ENCODE measurements around the gene PLCD4. TPM values are rescaled to one million over a fixed set of nuclear protein-coding genes. Genes with fewer than 3 reads are reported as not detected.

PLCD4 gene
- total and polyA plus RNA-seq, 9 donors, result 0.21 to 1.5 (median 0.88) TPM

- no peak for DNase-seq
- no peak for TF ChIP-seq POLR2A (IDR thresholded peaks at IDR 0.05)
- H3K27me3 ChIP-seq, result no peaks in the 10 kb centered on the region
- H3K4me3 ChIP-seq, result no peak overlapping the region
- H3K4me1 ChIP-seq (ENCODE audit: insufficient read depth), result no peaks in the 10 kb centered on the region
- H3K9me3 ChIP-seq, result no peaks in the 10 kb centered on the region
- H3K36me3 ChIP-seq, result no peaks in the 10 kb centered on the region
- intact Hi-C loops (cut with DNase I), result no loop called here
- no peak overlapping the region for H3K27ac ChIP-seq
- WGBS, 3 donors, result 78 to 87% (median 83%) methylated on average over 15 to 17 of the region's 17 CpGs
Measured at GRCh38 chr2:218642786-218643185, 35.1 kb downstream of the PLCD4 start.

DNA sequence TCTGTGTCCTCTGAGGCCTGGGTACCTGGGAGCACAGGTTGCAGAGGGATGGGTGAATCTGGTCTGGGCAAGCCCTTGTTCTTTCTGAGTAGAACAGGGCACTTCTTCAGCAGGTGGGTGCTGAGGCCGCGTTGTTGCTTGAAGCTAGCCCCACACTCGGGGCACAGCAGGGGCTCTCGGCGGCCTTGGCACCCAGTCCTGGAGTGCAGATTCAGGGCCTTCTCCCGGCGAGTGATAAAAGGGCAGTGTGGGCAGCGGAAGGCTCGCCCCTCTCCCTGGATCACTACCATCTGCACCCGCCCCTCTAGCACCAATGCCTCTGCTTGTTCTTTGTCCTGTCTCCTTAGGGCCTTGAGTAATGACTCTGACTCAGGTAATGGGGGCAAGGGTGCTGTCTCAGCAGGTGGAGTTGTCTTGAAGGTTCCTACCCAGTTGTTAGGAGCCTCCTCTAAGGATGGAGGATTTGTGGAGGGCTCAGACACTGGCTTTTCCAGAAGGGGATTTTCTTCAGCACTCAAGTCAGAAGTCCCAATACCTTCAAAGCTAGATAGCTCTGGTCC lies 36.1 kb downstream of the PLCD4 start:
- no peak overlapping the region for H3K27ac ChIP-seq
- no peak overlapping the region for H3K4me3 ChIP-seq
- 80 to 85% (median 82%) methylated on average over 10 of the region's 10 CpGs for WGBS, 3 donors
- H3K4me1 ChIP-seq (ENCODE audit: insufficient read depth), result no peaks in the 10 kb centered on the region
- DNase-seq, result no peak
- no peak for TF ChIP-seq EP300 (IDR thresholded peaks at IDR 0.05)
- TF ChIP-seq, protein P1, sequence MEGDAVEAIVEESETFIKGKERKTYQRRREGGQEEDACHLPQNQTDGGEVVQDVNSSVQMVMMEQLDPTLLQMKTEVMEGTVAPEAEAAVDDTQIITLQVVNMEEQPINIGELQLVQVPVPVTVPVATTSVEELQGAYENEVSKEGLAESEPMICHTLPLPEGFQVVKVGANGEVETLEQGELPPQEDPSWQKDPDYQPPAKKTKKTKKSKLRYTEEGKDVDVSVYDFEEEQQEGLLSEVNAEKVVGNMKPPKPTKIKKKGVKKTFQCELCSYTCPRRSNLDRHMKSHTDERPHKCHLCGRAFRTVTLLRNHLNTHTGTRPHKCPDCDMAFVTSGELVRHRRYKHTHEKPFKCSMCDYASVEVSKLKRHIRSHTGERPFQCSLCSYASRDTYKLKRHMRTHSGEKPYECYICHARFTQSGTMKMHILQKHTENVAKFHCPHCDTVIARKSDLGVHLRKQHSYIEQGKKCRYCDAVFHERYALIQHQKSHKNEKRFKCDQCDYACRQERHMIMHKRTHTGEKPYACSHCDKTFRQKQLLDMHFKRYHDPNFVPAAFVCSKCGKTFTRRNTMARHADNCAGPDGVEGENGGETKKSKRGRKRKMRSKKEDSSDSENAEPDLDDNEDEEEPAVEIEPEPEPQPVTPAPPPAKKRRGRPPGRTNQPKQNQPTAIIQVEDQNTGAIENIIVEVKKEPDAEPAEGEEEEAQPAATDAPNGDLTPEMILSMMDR (IDR thresholded peaks at IDR 0.05), result no peak
- TF ChIP-seq POLR2A (IDR thresholded peaks at IDR 0.05), result no peak
- H3K9me3 ChIP-seq, result no peaks in the 10 kb centered on the region
- H3K27me3 ChIP-seq, result no peaks in the 10 kb centered on the region
- no peaks in the 10 kb centered on the region for H3K36me3 ChIP-seq
- intact Hi-C loops (cut with DNase I), result no loop called here

DNA sequence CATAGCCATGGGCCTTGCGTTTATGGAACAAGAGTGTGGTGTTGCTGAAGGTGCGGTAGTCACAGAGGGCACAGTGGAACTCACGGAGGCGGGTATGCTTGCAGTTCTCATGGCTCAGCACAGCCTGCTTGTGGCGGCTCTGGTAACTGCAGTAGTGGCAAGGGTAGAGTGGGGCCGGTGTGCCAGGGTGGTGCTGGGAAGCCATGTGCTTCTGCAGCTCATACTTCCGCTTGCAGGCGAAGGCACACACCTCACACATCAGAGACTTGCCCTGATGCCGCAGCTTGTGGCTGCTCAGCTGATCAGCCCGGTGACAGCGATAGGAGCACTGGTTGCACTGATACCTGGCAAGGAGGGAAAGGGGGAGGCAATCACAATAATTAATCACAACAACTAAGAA lies 37.0 kb downstream of the PLCD4 start:
- DNase-seq, result no peak

DNA sequence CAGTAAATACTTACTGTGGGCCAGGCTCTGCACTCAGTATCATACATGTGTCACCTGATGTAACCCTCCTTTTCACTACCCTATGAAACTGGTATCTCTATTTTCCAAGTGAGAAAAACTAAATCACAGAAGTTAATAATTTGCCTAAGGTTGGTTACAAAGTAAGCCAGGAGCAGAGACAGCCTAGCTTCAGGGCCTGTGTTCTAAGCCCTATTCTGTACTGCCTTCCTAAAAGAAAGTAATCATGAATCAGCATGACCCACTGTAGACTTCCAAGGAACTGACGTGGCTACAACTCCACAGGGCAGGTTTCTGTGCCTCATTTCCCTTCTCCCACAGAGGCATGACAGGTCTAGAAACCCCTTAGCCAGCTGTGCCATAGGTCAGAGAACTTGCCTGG lies 37.4 kb downstream of the PLCD4 start:
- Histone ChIP-seq H3K36me3 (no peaks in the 10 kb centered on the region), H3K27ac (no peak overlapping the region), H3K4me1 (ENCODE audit: insufficient read depth) (no peaks in the 10 kb centered on the region), H3K4me3 (no peak overlapping the region), H3K9me3 (no peaks in the 10 kb centered on the region), H3K27me3 (no peaks in the 10 kb centered on the region)
- no peak for DNase-seq
- intact Hi-C loops (cut with DNase I), result no loop called here
- 88 to 100% (median 93%) methylated on average over 1 of the region's 1 CpG for WGBS, 3 donors
- TF ChIP-seq POLR2A (IDR thresholded peaks at IDR 0.05) (no peak), EP300 (IDR thresholded peaks at IDR 0.05) (no peak)
- TF ChIP-seq, protein P1 (IDR thresholded peaks at IDR 0.05), result no peak

More for the DNA sequence above, 37.0 kb downstream of the PLCD4 start:
- no peaks in the 10 kb centered on the region for H3K4me1 ChIP-seq (ENCODE audit: insufficient read depth)
- no peaks in the 10 kb centered on the region for H3K9me3 ChIP-seq
- no peaks in the 10 kb centered on the region for H3K27me3 ChIP-seq
- no peaks in the 10 kb centered on the region for H3K36me3 ChIP-seq
- WGBS, 3 donors, result 85 to 92% (median 89%) methylated on average over 11 of the region's 11 CpGs
- no peak for TF ChIP-seq EP300 (IDR thresholded peaks at IDR 0.05)
- intact Hi-C loops (cut with DNase I), result no loop called here
- H3K4me3 ChIP-seq, result no peak overlapping the region
- no peak overlapping the region for H3K27ac ChIP-seq

- intact Hi-C loops (cut with DNase I), result no loop called here
- no peak overlapping the region for H3K27ac ChIP-seq
- WGBS, 3 donors, result 68 to 71% (median 70%) methylated on average over 9 of the region's 9 CpGs
- H3K4me1 ChIP-seq (ENCODE audit: insufficient read depth), result no peaks in the 10 kb centered on the region
- peak in 2 of 5 donors; percentile 51 to 61 for DNase-seq
- H3K9me3 ChIP-seq, result no peaks in the 10 kb centered on the region
- TF ChIP-seq EP300 (IDR thresholded peaks at IDR 0.05), result no peak
- TF ChIP-seq, protein P1 (IDR thresholded peaks at IDR 0.05), result peak in 2 of 3 donors; percentile 36
- H3K27me3 ChIP-seq, result no peaks in the 10 kb centered on the region
- no peaks in the 10 kb centered on the region for H3K36me3 ChIP-seq
- H3K4me3 ChIP-seq, result no peak overlapping the region
Measured at GRCh38 chr2:218648088-218648786, 40.5 kb downstream of the PLCD4 start.
